ENCODE data around the gene MAPK1.
"Not testable (repeated sequence)": the region's sequence is repeated elsewhere in the genome, so short reads cannot be mapped to it uniquely, and the experiment has no call there.

MAPK1 gene

GRCh38 chr22:21793716-21794115, 73.7 kb downstream of the MAPK1 start:
- not testable (repeated sequence) for DNase-seq (ENCODE audit: low read depth in 3 of 3, low spot score in 1 of 3)

- peak in 1 of 3 donors; percentile 7 for DNase-seq (ENCODE audit: low read depth in 3 of 3, low spot score in 1 of 3)
Measured at GRCh38 chr22:21791635-21792625, 75.5 kb downstream of the MAPK1 start.

- DNase-seq (ENCODE audit: low read depth in 3 of 3, low spot score in 1 of 3) = not testable (repeated sequence)
Measured at GRCh38 chr22:21790849-21791610, 76.4 kb downstream of the MAPK1 start.

- no peak for DNase-seq (ENCODE audit: low read depth in 3 of 3, low spot score in 1 of 3)
Measured at GRCh38 chr22:21790359-21790758, 77.1 kb downstream of the MAPK1 start.

GRCh38 chr22:21787565-21787964, 79.9 kb downstream of the MAPK1 start:
- DNase-seq (ENCODE audit: low read depth in 3 of 3, low spot score in 1 of 3) = not testable (repeated sequence)

GRCh38 chr22:21780259-21780658, 87.2 kb downstream of the MAPK1 start:
- DNase-seq (ENCODE audit: low read depth in 3 of 3, low spot score in 1 of 3) = no peak

GRCh38 chr22:21779444-21779843, 88.0 kb downstream of the MAPK1 start:
- DNase-seq (ENCODE audit: low read depth in 3 of 3, low spot score in 1 of 3) = no peak

- no peak for DNase-seq (ENCODE audit: low read depth in 3 of 3, low spot score in 1 of 3)
Measured at GRCh38 chr22:21778705-21779363, 88.6 kb downstream of the MAPK1 start.

- DNase-seq (ENCODE audit: low read depth in 3 of 3, low spot score in 1 of 3) = no peak
Measured at GRCh38 chr22:21771631-21771976, 95.8 kb downstream of the MAPK1 start.

- no peak for DNase-seq (ENCODE audit: low read depth in 3 of 3, low spot score in 1 of 3)
Measured at GRCh38 chr22:21768435-21768834, 99.0 kb downstream of the MAPK1 start.

- peak in 1 of 3 donors; percentile 17 for DNase-seq (ENCODE audit: low read depth in 3 of 3, low spot score in 1 of 3)
Measured at GRCh38 chr22:21766691-21767462, 100.6 kb downstream of the MAPK1 start.

GRCh38 chr22:21765909-21766529, 101.4 kb downstream of the MAPK1 start:
- DNase-seq (ENCODE audit: low read depth in 3 of 3, low spot score in 1 of 3) = no peak

- no peak for DNase-seq (ENCODE audit: low read depth in 3 of 3, low spot score in 1 of 3)
Measured at GRCh38 chr22:21764038-21764804, 103.2 kb downstream of the MAPK1 start.

- DNase-seq (ENCODE audit: low read depth in 3 of 3, low spot score in 1 of 3) = no peak
Measured at GRCh38 chr22:21762712-21763581, 104.5 kb downstream of the MAPK1 start.

- DNase-seq (ENCODE audit: low read depth in 3 of 3, low spot score in 1 of 3) = no peak
Measured at GRCh38 chr22:21761994-21762680, 105.3 kb downstream of the MAPK1 start.

GRCh38 chr22:21761086-21761485, 106.4 kb downstream of the MAPK1 start:
- no peak for DNase-seq (ENCODE audit: low read depth in 3 of 3, low spot score in 1 of 3)

- no peak for DNase-seq (ENCODE audit: low read depth in 3 of 3, low spot score in 1 of 3)
Measured at GRCh38 chr22:21760640-21761039, 106.8 kb downstream of the MAPK1 start.

Measured in stimulated activated CD4-positive, alpha-beta T cell treated with anti-CD3 and anti-CD28 coated beads, TNF-alpha, amount 100 ng/mL, for 1 hour (primary cell).